HG03457 (cell line): ENCODE data around the gene ERMP1.
A peak's percentile ranks its signal among the peaks of the same experiment; 100 is the strongest.
"Not testable (repeated sequence)": the region's sequence is repeated elsewhere in the genome, so short reads cannot be mapped to it uniquely, and the experiment has no call there.

Experiments
- ATAC-seq: cut with Tn5 transposase; IDR thresholded peaks from one replicate; pipeline ENCODE4 v1.9.1; 2021; ENCODE audit warnings: moderate number of reproducible peaks; ENCODE audit not compliant: unreplicated experiment

ERMP1 gene

GRCh38 chr9:5784526-5785315, 48.2 kb downstream of the ERMP1 start:
- ATAC-seq, result no peak

DNA sequence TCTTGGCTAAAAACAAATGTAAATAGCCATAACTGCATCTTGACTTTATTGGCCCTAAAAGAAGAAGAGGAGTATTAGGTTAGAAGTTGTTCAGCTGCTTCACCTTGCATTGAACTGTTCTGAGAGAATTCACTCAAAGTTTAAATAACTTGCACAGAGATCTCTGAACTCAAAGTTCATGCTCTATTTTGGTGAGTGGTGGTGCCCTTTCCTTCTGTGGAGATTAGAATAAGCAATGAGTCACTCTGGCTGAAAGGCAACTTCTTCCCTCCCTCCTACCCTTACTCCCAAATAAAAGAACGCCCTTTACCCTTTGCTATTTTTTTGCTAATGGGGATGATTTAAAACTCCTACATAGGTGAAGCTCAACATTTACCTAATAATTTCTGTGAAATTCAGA, 48.9 kb downstream of the ERMP1 start:
- no peak for ATAC-seq

DNA sequence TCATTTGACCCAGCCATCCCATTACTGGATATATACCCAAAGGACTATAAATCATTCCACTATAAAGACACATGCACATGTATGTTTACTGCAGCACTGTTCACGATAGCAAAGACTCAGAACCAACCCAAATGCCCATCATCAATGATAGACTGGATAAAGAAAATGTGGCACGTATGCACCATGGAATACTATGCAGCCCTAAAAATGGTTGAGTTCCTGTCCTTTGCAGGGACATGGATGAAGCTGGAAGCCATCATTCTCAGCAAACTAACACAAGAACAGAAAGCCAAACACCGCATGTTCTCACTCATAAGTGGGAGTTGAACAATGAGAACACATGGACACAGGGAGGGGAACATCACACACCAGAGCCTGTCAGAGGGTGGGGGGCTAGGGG, 49.5 kb downstream of the ERMP1 start:
- ATAC-seq, result not testable (repeated sequence)

DNA sequence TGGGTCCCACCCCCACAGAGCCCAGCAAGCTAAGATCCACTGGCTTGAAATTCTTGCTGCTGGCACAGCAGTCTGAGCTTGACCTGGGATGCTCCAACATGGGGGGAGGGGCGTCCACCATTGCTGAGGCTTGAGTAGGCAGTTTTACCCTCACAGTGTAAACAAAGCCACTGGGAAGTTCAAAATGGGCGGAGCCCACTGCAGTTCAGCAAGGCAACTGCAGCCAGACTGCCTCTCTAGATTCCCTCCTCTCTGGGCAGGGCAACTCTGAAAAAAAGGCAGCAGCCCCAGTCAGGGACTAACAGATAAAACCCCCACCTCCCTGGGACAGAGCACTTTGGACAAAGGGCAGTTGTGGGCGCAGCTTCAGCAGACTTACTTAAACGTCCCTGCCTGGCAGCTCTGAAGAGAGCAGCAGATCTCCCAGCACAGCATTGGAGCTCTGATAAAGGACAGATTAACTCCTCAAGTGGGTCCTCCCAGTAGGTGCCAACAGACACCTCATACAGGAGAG, 53.2 kb downstream of the ERMP1 start:
- ATAC-seq, result not testable (repeated sequence)

DNA sequence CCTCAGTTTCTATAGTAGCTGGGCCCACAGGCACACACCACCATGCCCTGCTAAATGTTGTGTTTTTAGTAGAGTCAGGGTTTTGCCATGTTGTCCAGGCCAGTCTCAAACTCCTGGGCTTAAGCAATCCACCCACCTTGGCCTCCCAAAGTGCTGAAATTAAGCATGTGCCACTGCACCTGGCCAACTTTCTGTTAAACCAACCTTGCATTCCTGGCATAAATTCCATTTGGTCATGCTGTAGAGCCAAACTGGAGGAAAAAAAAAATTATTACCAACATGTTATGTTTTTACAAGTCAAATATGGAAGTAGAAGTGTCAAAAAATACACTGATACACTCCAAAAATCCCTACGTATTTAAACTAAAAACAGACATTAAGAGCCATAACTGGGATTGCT, 54.1 kb downstream of the ERMP1 start:
- no peak for ATAC-seq

- no peak for ATAC-seq
These were observed 59.5 kb downstream of the ERMP1 start for GRCh38 chr9:5773324-5773999.

DNA sequence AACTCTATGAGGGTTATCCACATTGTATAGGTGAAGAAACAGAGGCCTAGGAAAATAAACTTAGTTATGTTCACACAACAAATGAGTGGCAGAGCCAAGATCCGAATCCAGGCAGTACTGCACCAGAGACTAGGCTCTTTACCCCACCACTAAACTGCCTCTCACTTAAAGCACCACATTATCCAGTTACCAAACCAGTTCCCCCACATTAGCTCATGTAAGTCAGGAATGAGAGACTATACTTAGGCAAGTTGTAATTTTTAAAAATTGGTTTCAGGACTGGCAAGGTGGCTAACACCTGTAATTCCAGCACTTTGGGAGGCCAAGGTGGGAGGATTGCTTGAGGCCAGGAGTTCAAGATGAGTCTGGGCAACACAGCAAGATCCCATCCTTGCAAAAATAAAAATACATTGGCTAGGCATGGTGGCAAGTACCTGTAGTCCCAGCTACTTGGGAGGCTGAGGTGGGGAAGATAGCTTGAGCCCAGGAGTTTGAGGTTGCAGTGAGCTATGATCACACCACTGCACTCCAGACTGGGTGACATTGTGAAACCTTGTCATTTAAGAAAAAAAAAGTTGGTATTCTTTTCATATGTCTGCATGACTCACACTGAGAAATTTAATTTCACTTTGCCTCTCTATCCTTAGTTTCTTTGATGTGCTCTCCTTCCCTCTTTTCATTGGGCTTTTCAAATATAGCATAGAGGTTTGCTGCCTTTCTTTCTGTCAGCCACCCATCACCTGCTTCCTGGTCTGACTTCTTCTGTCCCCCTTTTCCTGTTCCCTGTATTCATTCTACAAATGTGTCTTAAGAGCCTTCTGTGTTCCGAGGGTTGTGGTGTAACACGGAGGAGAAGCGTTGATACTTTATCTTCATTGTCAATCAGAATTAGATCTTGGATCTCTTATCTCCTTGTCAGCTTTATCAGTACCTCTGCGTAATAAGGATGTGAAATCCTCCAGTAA, 64.7 kb downstream of the ERMP1 start:
- ATAC-seq, result no peak

DNA sequence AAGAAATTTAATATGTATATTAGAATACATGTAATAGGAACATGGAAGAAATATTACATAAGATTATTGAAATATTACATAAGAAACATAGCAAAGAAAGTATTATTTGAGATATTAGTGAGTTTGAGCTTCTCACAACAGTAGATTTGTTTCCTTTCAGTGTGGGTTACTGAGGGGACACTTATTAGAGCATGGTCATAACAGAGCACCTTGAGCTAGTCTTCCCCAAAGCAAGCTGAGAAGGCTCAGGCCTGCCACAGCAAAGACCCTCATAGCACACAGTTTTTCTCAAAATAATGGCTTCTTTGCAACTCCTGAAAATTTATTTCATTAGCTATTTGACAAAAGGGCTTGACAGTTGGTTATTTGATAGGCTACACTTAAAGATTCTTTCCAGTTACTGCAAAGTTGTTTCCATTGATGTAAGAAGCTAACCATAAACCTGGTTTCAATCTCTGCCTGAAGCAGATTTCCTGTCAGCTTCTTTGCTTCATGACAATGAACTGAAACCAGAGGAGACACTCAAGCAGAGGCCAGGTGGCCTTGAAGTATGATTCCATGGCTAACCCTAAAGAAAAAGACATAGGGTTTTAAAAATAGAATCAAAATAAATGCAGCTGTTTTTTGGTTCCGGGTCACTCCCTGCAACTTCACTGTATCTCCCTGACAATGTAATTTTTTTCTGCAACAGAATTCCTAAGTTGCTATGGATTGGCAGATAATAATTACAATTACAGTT, 68.6 kb downstream of the ERMP1 start:
- peak; percentile 81 for ATAC-seq

DNA sequence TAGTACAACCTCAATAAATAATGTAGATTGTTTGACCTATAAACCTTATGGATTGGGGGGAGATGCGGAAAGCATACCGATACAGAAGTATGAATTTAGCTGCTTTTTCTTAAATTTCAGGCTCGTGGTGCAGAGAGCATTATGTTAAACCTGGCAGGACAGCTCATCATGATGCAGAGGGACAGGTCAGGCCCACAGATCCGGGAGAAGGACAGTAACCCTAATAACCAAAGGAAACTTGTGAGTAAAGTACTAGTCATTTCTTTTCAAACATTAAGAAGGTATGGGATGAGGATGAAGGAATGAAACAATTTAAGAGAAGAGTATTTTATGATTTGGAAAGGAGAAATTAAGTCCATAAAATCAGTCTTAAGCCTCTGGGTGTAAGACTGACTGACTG, 70.5 kb downstream of the ERMP1 start:
- no peak for ATAC-seq

DNA sequence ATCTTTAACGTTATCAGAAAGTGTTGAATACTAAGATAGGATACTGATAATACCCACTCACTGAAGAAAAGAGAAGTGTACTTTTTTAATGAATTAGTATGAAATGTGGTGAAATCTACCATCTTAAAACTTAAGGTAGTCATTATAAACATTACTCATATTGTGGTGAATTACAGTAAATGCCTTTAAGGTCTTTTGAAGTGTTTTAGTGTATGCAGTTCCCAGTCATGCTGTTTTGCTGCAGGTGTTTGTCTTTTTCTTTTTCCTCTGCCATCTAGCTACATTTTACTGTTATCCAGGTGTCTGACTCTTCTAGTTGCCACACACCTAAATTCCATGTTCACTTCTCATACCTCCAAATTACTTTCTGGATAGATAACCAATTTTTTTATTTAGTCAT, 72.6 kb downstream of the ERMP1 start:
- ATAC-seq, result no peak

DNA sequence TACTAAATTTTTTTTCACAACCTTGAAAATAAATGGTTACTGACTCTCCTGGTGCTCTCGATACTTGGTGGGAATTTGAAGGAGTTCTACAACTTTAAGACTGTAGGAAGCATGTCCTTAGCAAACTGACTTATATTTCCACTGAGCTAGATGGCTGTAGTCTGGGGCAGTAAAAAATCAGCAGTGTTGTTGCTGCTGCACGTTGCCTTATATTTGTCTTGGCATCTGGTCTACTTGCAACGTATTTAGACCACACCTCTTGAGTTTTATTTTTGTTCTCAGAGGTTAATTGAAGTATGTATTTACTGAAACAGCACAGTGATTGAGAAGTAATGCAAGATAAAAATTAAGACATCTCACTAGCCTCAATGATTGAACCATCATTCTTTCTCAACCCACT, 76.3 kb downstream of the ERMP1 start:
- ATAC-seq, result no peak

DNA sequence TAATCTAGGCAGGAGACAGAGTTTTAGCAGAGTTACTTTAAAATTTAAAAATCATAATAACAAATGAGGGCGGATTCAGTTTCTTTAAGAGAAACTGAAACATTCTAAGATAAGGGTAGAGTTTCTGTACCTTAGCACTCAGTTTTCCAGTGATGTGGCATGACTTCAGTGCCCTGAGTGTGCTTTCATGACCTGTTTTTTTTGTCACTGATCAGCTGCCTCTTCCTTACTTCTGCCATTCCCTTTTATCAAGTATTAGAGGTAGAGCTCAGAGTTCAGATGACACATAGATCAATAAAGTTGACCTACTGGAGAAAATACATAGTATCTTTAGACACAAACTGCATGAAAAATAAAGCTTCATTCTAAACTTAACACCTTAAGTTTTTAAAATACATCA, 82.3 kb downstream of the ERMP1 start:
- no peak for ATAC-seq

GRCh38 chr9:5749306-5749705, 83.6 kb downstream of the ERMP1 start:
- ATAC-seq, result no peak

DNA sequence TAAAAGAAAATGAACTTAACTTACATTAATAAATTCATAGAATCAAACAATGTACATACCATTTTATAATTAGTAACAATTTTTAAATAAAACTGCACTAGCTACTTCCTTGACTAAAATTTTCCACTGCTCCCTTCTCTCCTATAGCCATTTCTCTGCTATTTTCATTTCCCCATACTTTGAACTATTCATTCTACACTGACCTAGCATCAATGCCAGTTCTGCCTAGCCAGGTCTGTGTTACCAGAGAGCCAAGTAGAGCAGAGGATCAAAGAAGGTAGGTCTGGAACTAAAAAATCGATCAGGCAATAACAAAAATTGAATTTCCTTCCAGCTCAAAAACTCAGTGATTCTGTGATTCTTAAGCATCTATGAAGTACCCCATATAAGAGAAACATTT, 84.5 kb downstream of the ERMP1 start:
- ATAC-seq, result no peak

DNA sequence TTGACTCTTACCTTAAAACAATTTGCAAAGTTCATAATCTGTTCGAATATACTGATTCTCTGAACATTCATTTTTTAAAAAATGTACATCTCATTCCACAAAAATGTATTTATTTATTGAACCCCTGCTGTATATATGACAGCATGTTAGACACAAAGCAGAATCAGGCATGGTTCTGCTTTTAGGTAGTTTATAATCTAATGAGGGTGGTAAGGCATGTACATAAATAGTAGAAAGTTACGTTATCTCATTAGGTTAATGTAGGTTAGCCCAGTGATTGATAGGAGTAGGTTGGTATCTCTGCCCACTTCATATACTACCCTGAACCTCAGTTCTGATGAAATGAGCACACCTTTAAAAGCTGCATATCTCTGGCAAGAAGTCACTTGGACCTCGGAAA, 89.8 kb downstream of the ERMP1 start:
- no peak for ATAC-seq

DNA sequence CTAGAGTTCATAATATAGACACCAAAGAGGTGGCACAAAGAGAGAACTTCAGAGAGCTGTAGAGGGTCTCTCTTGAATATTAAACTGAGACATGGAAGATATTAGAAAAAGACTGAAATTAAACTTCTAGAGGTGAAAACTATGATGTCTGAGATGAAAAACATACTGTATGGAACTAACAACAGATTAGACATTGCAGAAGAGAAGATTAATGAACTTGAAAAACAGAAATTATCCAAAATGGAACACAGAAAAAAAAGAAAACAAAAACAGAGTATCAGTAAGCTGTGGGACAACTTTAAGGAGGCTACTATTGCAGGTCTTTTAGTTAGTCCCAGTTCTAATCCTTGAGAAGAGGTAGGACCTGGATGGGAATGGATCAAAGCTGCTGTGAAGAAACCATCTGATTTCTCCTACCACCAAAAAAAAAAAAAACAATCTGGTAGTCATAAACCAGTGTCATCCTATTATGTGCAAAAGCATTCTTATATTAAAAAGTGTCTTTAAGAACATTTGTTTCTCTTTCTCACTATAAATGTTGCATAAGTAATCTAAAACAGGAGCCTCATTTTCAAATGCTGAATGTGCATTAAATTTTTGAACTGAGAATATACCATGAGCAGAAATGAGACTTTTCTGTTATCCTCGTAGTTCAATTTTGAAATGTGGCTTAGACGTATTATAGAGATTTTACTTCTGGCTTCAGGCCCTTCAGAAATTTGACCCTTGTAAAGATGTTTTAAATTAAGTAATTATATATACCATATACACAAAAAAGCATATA, 96.2 kb downstream of the ERMP1 start:
- ATAC-seq, result no peak

DNA sequence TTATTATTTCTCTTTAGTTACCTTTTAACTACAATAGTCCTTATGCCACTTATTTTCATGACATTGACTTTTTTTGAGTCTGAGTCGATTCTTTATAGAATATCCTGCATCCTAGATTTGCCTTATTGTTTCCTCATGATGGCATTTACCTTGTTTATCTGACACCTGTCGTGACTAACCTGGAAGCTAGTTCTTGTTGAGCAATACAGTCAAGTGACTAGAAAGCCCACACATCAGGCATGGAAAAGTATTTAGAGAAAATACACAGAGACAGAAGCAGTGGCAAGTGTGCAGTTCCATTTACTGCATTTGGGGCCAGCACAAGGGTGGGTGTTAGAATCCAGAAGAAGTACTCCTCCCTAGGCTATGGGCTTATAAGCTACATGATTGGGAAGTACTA, 97.8 kb downstream of the ERMP1 start:
- no peak for ATAC-seq
